Thyroid gland (tissue), 4 donors: ENCODE data around the gene PITPNC1.

Source experiments
- CTCF ChIP-seq, 6 experiments: fragments of 200-600 bp in 3 of 6; fragments of 450-650 bp in 3 of 6; sonication (generic) in 3 of 6; IDR thresholded peaks; one replicate each; pipeline ENCODE4 v1.5.1; 2016 to 2019; ENCODE audit warnings: antibody characterized with exemption in 6 of 6, mild to moderate bottlenecking in 2 of 6, inconsistent platforms in 1 of 6, moderate library complexity in 1 of 6
- POLR2A ChIP-seq, 2 donors: fragments of 450-650 bp; IDR thresholded peaks; one replicate each; pipeline ENCODE4 v1.6.1; 2017; ENCODE audit warnings: antibody characterized with exemption in 2 of 2, mild to moderate bottlenecking in 2 of 2, moderate library complexity in 1 of 2

- no peak for TF ChIP-seq CTCF (IDR thresholded peaks at IDR 0.05)
- no peak for TF ChIP-seq POLR2A (IDR thresholded peaks at IDR 0.05)
Measured at GRCh38 chr17:67388986-67389385, 11.9 kb downstream of the PITPNC1 start.
